EL (cell line): Measurements from ENCODE around the gene CA10.

Experiments used
- DNase-seq: peaks from one replicate; pipeline ENCODE4 v3.0.0-alpha.2; 2016

CA10 gene

GRCh38 chr17:51710634-51710979 is 447.9 kb downstream of the CA10 start:
- no peak for DNase-seq

DNA sequence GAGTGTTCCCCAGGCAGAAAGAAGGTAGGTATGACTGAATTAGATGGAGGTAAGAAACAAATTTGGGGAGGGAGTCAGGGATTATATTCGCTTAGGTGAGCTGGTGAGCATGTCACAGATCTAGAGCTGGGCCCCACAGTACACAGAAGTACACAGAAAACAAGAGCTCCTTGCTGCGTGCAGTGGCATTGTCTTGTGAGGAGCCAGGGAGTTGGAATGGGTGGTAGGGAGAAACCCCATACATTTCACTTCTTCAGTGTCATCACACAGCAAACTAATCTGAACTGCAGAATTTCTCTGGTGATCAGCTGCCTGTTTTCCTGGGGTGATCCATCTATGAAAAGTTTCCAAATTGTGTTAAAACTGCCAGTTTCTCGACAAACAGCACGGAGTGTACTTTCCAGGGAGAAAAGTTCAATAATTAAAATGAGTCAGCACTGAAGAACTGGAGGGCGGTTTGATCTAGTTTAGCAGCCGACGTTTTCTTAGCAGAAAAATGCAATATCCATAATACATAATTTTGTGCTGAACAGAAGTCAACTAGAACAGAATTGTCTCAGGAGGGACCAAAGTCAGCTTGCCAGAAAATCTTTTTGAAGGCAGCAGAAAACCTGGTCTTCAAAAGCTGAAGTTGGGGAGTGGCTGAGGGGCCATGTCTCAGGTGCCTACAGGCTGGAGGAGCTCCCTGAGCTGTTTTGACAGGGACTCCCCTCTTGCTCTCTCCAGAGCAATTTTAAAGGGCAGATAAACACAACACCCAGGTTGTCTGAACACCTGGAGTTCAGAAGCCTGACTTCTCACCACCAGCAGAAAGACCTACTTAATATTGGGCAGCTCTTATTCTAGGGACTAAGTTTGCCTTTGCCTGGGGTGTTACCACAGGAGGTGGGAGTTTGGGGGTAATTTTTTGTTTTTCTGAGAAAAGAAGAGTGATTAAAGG is 448.6 kb downstream of the CA10 start:
- DNase-seq: no peak

- DNase-seq: no peak
Measured at GRCh38 chr17:51707216-51707615, 451.3 kb downstream of the CA10 start.

- DNase-seq: no peak
Measured at GRCh38 chr17:51706093-51706492, 452.4 kb downstream of the CA10 start.

- peak; percentile 3 for DNase-seq
Measured at GRCh38 chr17:51703361-51704341, 454.9 kb downstream of the CA10 start.

DNA sequence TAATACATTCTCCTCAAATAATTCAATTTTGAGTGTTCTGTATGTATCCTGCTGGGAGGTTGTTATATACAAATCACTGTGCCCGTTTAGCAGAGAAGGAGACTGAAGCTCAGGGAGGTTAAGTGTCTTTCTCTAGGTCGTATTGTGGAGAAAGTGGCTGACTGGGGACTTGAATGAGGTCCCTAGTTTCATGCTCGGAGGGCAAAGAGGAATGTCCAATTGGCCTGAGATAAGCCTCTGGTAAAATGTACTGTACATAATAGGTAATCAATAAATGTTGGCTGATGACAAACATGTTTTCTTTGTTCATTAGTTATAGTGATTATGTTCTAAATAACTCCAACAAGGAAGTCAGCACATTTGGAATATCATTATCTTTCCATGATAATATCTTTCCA is 455.6 kb downstream of the CA10 start:
- DNase-seq: no peak

DNA sequence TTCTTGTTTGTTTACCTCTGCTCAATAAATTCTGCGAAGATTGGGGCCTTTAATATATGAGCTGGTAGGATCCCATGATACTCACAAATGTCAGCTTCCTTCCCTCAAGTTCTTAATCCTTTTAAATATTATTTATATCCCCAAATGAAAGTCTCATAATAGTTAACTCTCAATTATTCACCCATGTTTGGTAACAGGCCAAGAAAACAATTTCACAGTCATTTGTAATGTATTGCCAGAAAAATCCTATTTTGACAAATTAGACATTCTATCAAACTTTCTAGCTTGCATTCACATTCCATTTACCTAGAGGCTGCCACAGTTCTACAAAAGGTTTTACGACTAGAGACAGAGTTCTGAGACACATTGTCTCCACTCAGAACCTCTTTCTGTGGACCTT is 457.0 kb downstream of the CA10 start:
- DNase-seq: no peak

DNA sequence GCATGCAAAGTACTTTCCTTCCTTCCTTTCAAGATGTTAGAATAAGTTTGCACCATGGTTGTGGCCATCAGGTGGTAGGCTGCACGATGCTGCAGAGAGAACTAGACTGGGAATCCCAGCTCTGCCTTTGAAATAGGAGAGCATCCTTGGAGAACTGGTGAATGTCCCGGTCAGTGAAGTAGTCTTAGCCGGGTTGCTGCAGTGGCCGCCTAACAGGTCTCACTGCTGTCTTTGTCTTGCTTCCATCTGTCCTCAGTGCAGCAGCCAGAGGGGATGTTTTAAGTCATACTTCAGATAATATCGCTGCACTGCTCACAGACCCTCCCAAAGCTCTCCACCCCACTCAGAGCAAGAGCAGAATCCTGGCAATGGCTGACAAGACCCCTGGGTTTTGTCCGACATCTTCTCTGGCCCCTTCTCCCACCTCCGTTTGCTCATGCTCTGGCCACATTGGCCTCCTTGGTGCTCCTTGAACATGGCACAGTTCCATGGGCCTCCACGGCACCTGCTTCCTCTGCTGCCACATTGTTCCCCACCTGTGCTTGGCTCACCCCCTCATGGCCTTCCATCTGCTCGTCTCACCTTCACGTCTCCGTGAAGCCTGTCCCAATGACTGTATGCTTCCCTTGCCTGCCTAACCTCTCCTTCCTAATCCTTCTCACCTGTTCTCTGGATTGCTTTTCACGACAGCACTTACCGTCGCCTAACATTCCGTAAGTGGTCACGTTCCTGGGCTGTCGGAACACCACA is 458.3 kb downstream of the CA10 start:
- no peak for DNase-seq

DNA sequence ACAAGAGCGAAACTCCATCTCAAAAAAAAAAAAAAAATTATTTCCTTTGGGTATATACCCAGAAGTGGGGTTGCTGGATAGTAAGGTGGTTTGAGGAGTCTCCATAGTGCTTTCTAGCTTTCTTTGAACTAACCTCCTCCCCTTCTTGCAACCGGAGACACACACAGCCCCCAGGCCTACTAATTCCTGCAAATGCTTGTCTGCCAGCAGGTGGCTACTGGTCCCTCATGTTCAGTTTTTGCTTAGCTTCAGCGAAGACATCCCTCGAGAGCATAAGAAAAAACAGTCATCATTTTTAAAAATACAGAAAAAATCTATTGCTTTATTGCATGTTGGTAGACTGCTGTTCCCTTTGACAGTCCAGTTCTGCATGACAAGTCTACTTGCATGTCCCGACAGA is 459.2 kb downstream of the CA10 start:
- DNase-seq: no peak

DNA sequence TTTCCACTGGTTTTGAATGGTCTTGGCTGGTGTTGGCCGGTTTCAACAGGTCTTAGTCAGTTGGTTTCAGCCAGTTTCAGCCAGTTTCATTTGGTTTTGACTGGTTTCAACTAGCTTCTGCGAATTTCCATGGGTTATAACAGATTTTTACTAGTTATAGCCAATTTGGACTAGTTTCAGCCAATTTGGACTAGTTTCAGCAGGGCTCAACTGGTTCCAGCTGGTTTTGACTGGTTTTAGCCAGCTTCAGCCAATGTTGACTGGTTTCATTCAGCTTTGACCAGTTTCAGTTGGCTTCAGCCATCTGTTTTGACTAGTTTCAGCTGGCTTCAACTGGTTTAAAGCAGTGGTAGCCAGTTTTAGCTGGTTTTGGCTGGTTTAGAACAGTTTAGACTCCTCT is 465.6 kb downstream of the CA10 start:
- DNase-seq: no peak

GRCh38 chr17:51687887-51688286 is 470.6 kb downstream of the CA10 start:
- no peak for DNase-seq

DNA sequence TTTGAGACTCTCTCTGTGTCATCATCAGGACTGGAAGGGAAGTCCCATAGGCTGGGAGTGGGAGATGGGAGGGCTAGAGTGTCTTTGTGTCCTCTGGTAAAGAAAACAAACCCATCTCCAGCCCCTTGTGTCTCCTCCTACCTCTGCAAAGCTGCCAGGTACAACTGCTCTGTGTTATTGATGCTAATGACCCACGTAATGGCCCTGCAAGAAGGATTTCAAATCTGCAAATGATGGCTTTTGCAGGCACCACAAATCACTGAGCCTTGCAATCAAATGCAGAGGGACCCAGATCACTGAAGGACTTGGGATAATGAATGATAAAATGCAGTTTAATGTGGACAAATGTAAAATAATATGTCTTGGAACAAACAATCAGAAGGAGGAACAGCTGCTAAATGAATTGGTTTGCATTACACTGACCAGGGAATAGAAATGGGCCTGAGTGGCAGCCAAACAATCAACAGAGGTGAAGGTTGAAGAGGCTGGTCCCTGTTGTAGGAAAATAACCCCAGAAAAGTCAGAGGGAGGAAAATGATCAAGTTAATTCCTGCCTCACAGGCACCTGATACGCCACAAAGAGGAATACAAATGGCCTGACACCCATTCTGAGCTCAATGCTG is 473.1 kb downstream of the CA10 start:
- DNase-seq: no peak

DNA sequence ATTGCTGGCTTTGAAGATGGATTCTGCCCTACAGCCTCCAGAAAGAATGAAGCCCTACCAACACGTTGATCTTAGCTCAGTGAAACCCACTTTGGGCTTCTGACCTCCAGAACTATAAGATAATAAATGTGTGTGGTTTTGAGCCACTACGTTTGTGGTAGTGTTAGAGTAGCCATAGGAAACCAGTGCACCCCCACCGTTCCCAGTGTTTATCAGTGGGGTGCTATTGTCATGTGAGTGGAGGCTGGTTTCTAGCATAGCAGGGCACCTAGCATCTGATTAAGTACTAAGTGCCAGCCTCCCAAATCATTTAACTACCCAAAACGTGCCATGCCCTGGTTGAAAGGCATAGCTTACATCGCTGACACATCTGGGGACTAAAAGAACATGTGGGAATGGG is 474.3 kb downstream of the CA10 start:
- no peak for DNase-seq

DNA sequence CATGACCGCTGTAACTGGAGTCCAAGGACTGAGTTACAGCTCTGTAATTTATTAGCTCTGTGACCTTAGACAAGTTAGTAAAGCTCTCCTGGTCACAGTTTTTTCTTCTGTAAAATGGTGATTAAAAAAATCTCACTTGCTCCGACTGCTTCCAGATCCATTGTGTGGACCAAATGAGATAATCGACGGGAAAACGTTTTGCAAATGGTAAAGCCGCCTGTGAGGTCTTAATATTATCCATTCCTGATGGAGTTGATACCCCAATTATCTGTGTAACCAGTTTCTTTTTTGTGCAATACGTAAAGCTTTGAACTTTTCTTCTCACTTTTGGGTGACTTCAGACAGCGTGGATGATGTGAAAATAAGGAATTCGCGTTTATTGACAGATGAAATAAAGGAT is 475.2 kb downstream of the CA10 start:
- DNase-seq: no peak

DNA sequence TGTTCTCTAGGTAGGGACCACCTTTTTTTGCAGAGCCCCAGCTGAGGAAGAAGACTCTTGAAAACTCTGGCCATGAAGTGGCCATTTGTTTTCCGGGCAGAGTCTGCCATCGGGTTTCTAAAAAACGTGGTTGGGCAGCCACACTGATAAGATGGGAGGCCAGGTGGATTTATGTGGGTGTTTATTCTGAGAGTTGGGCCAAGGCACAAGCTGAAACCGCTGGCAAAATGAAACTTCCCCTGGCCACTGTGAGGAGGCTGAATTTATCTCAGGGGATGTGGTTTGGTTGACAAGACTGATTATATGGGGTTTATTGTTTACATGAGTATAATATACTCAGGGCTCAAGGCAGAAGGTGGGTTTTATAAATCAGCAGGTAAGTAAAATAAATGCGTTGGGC is 476.4 kb downstream of the CA10 start:
- DNase-seq: no peak

DNA sequence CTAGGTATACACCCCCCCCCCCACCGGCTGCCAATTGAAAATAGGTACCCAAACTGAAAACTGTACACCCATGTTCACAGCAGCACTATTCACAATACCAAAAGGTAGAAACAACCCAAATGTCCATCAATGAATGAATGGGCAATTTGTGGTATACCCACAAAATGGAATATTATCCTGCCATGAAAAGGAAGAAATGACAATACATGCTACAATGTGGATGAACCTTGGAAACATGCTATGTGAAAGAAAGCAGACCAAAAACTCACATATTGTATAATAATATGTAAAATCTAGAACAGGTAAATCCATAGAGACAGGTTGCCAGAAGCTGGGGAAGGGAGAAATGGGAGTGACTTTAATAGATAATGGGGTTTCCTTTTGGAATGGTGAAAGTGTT is 480.6 kb downstream of the CA10 start:
- no peak for DNase-seq

GRCh38 chr17:51676691-51677487 is 481.6 kb downstream of the CA10 start:
- DNase-seq: no peak

GRCh38 chr17:51674579-51675255 is 483.8 kb downstream of the CA10 start:
- no peak for DNase-seq

DNA sequence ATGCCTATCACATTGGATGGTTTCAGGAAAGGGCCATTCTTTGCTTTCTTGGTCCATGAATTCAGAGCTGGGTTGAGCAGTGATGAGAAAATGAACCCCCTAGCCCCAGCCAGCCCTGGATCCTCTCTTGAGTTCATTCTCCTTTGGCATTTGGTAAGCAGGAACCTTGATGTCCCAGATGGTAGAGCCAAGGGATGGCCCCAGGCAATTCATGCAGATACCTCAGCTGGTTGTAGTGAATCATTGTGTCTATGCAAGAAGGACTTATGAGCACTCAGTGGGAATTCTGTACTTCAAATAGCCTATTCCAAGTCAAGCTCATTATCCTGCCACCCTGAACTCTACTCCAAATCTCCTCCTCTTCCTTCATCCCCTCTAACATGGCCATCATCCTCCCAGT is 485.4 kb downstream of the CA10 start:
- DNase-seq: no peak

- DNase-seq: no peak
Measured at GRCh38 chr17:51672065-51672464, 486.4 kb downstream of the CA10 start.

DNA sequence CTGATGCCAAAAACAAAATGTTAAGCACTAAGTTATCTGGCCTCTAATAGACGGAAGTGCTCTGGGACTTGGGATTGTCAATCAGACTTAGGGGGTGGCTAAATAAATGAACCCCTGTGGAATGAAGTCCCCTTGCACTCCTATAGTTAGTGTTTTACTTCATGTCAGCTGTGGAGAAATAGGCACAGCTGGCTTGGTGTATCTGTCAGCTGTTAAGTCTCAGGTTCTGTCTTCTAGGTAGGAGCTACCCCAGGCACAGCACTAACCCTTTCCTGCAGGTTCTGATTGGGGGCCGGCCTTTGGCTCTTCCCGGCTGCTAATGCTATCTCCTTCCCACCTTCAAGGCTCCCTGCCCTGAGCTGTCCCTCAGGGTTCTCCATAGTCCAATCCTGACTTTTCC is 487.6 kb downstream of the CA10 start:
- no peak for DNase-seq
